ENCODE measurements around the gene ZNF587B. TPM values are rescaled to one million over a fixed set of nuclear protein-coding genes. Genes with fewer than 3 reads are reported as not detected.
A peak's percentile ranks its signal among the peaks of the same experiment; 100 is the strongest.
"Not testable (repeated sequence)": the region's sequence is repeated elsewhere in the genome, so short reads cannot be mapped to it uniquely, and the experiment has no call there.

The ZNF587B gene
- total RNA-seq, 1 donor from 2014 or later = 32.0 TPM

- Mint-ChIP-seq H3K27me3 (ENCODE audit: low read depth) (no peaks in the 10 kb centered on the region), H3K36me3 (peaks cover 48% of the 10 kb centered on the region), H3K9me3 (peaks cover 21% of the 10 kb centered on the region), H3K27ac (peak within 1 kb of the TSS; percentile 88), H3K4me3 (peak within 1 kb of the TSS; percentile 84), H3K4me1 (peaks cover 27% of the 10 kb centered on the region)
- DNase-seq (ENCODE audit: low spot score in 2 of 2, unreplicated experiment in 2 of 2) = peak; percentile 53 to 87
- peak; percentile 57 for TF ChIP-seq CTCF (IDR thresholded peaks at IDR 0.05; ENCODE audit: unreplicated experiment)
Observed at GRCh38 chr19:57888560-57889231, 58.6 kb downstream of the ZNF587B start, which contains the start of gene ZNF814. Gene ZNF814 (minus strand): TSS chr19:57889037. CDS start chr19:57888802, 235 bp downstream.

- peaks cover 21% of the 10 kb centered on the region for H3K9me3 Mint-ChIP-seq
- not testable (repeated sequence) for DNase-seq (ENCODE audit: low spot score in 2 of 2, unreplicated experiment in 2 of 2); H3K27me3 Mint-ChIP-seq (ENCODE audit: low read depth); H3K4me3 Mint-ChIP-seq
- peaks cover 30% of the 10 kb centered on the region for H3K36me3 Mint-ChIP-seq
- peaks cover 29% of the 10 kb centered on the region for H3K4me1 Mint-ChIP-seq
- H3K27ac Mint-ChIP-seq = peak overlapping the region; percentile 89
Observed at GRCh38 chr19:57890706-57891105, 60.6 kb downstream of the ZNF587B start.

Other genes starting within 250 kb of the ZNF587B start
- gene ZIK1, start 246.2 kb upstream of the ZNF587B start, total RNA-seq = 15.4 to 17.1 TPM (median 16.7 TPM) in 3 replicates
- gene ZNF530, start 230.4 kb upstream of the ZNF587B start, total RNA-seq = 4.8 to 6.1 TPM (median 6.0 TPM) in 3 replicates
- gene ZNF134, start 216.1 kb upstream of the ZNF587B start, total RNA-seq = 33.5 to 40.5 TPM (median 40.4 TPM) in 3 replicates
- gene ZNF211, start 197.1 kb upstream of the ZNF587B start, total RNA-seq = 25.3 to 28.7 TPM (median 25.4 TPM) in 3 replicates
- not detected in 3 replicates for gene ZSCAN4, start 161.4 kb upstream of the ZNF587B start, total RNA-seq
- 14.5 to 19.0 TPM (median 14.6 TPM) in 3 replicates for gene ZNF551, start 148.3 kb upstream of the ZNF587B start, total RNA-seq
- 42.4 to 43.0 TPM (median 42.7 TPM) in 3 replicates for gene ZNF154, start 121.1 kb upstream of the ZNF587B start, total RNA-seq
- 8.5 to 9.3 TPM (median 9.3 TPM) in 3 replicates for gene ZNF671, start 102.7 kb upstream of the ZNF587B start, total RNA-seq
- gene ZNF776, start 83.5 kb upstream of the ZNF587B start, total RNA-seq = 29.1 to 30.4 TPM (median 29.7 TPM) in 3 replicates
- gene ZNF586, start 60.6 kb upstream of the ZNF587B start, total RNA-seq = 29.7 to 33.7 TPM (median 31.3 TPM) in 3 replicates
- gene ZNF552, start 15.4 kb upstream of the ZNF587B start, total RNA-seq = 15.5 to 19.2 TPM (median 16.8 TPM) in 3 replicates
- gene ZNF587, start 19.6 kb downstream of the ZNF587B start, total RNA-seq = 72.9 to 77.4 TPM (median 75.9 TPM) in 3 replicates
- 53.7 to 60.4 TPM (median 56.2 TPM) in 3 replicates for gene ZNF814, start 58.7 kb downstream of the ZNF587B start, total RNA-seq
- 25.1 to 26.8 TPM (median 25.9 TPM) in 3 replicates for gene ZNF417, start 86.3 kb downstream of the ZNF587B start, total RNA-seq
- gene ZNF418, start 105.1 kb downstream of the ZNF587B start, total RNA-seq = 19.5 to 24.5 TPM (median 21.0 TPM) in 3 replicates
- 13.2 to 14.5 TPM (median 14.2 TPM) in 3 replicates for gene ZNF256, start 117.4 kb downstream of the ZNF587B start, total RNA-seq
- gene C19orf18, start 144.2 kb downstream of the ZNF587B start, total RNA-seq = 2.7 to 4.1 TPM (median 3.3 TPM) in 3 replicates
- 41.8 to 46.2 TPM (median 45.4 TPM) in 3 replicates for gene ZNF606, start 172.5 kb downstream of the ZNF587B start, total RNA-seq
- gene ZSCAN1, start 203.7 kb downstream of the ZNF587B start, total RNA-seq = 1.7 to 3.5 TPM (median 2.9 TPM) in 3 replicates
- gene ZNF135, start 229.0 kb downstream of the ZNF587B start, total RNA-seq = 11.6 to 12.5 TPM (median 12.3 TPM) in 3 replicates